GM18861 (cell line): ENCODE results near the gene CENPQ.
"Not testable (repeated sequence)": the region's sequence is repeated elsewhere in the genome, so short reads cannot be mapped to it uniquely, and the experiment has no call there.

Experiments used
- ATAC-seq: cut with Tn5 transposase; IDR thresholded peaks from one replicate; pipeline ENCODE4 v1.9.1; 2021; ENCODE audit not compliant: unreplicated experiment

Gene CENPQ, protein sequence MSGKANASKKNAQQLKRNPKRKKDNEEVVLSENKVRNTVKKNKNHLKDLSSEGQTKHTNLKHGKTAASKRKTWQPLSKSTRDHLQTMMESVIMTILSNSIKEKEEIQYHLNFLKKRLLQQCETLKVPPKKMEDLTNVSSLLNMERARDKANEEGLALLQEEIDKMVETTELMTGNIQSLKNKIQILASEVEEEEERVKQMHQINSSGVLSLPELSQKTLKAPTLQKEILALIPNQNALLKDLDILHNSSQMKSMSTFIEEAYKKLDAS

DNA sequence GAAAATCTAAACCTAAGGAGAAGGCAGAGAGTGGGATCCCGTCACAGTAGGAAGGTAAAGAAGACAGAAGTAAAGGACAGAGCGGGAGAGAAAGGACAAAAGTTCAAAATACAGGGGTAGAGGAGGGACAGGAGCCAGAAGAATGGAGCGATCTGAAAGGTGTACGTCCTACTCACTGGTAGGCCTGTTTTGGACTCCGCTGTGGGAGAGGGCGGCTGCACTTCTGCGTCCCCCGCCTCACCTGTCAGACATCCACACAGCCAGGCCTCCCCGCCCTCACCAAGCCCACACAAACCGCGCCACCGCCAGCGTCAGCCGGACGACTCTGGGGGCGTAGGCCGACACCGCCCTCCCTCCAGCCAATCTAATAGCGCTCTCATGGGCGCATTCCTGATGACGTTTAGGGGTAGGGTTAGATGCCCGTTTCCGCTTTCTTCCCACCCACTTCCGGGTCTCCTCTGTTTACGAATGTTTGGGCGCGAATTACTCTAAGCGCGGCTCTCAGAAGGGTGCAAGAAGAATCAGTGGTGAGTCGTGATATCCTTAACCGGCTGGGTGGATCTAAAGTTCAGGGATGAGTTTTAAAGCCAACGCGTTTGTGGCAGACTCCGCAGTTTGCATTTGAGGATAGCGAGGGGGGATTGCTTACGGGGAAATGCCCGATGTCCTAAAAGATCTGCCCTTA lies at the start of gene CENPQ, which contains the start of gene MMUT:
Gene CENPQ, plus strand, starts transcription at position 444 of the 685 bp plus-strand sequence. CDS start 6,807 bp downstream, outside the sequence.
Gene MMUT, minus strand, starts transcription at position 327 of the 685 bp plus-strand sequence. CDS start 3,787 bp downstream, outside the sequence.
- ATAC-seq, result peak; percentile 94

DNA sequence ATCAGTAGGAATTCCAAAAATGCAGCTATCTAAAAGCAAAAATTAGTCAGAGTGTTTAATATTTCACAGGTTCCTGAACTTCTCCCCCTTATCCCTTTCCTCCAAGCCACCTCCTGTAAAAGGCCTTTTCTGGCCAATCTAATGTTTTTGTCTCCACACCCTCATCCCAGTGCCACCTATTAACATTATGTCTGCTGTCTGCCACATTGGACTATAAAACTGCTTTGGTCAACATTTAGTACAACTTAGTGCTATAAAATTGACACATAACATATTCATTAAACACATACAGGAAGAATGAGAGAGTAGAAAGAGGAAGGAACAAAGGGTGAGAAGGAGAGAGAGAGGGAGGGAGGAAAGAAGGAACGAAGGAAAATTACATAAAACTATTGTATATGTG lies 47.8 kb upstream of the CENPQ start:
- no peak for ATAC-seq

DNA sequence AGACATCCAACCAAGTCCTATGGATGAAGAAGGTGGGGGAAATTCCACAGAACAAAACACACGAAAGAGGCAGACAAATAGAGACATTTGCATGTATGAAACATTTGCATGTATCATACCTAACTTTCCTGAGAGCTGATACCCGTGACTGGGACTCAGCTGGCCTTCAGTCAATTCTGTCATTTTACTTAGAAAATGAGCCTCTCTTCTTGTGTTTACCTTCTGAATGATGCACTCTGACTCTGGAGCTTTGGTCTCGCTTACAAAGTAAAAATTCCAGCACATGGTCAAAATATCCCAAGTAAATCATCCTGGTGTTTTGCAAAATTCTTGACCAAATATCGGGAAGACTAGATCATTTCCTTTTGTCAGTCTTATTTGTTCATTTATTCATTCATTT lies 47.0 kb upstream of the CENPQ start:
- no peak for ATAC-seq

DNA sequence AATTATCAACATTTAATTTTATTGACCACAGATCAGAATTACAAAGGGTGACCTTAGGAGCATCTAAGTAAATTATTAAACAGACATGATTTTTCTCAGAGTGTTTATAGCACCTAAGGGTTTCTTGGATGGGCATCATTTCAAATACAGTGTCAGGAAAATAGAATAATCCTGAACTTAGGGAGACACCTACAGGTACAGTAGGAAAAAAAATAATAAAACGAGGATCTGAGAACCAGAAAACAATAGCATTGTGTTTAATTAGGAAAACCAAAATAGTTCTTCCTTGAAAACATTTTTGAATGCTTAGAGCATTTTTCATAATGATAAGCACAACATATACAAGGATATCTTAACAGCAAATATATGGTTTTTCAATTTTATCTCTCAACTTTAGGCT lies 39.4 kb upstream of the CENPQ start:
- no peak for ATAC-seq

DNA sequence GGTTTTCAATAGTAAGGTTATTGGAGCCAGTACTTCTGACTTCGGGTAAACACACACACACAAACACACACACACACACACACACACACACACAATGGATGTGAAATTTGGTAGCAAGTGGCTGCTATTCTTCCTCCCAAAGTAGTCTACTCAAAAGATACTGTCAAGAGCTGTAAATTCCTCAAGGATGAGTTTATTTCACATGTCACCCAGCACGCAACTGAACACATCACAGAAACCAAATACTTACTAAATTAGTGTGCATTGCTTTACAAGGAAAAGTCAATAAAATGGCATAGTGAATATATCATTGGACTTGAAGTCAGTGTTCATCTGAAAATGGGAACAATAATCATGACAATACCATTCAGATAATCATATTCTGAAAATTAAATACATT lies 33.0 kb upstream of the CENPQ start:
- ATAC-seq, result no peak

DNA sequence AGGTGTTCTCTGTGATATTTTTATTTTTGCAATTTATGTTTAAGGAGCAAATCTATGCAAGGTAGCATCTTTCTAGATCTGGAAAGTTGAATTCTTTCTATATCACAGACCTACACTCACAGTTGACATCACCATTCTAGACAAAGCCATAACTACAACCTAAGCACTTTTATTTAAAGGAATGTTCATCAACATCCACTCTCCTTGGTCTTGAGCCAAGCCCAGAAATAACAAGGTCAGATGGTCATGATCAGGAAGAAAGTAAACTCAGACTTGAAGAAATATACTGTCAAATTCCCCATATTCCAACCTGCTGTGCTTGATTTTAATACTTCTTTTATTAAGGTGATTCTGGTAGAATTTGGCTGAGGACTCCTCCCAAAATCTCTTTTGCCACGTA lies 32.3 kb upstream of the CENPQ start:
- no peak for ATAC-seq

DNA sequence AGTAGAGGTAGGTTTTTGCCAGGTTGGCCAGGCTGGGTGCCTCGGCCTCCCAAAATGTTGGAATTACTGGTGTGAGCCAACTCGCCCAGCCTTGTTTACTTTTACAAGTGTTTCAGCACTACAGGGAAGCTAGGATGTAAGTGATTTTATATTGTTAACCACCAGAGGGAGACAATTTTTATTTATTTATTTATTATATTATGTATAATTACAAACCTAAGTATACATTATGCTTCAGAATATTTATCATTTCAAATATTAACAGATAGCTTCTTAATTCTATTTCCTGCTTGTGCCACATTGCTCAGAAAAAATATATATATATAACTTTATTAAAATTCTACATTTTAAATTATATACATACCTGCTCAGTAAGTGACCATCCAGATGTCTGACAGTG lies 9.9 kb upstream of the CENPQ start:
- no peak for ATAC-seq

DNA sequence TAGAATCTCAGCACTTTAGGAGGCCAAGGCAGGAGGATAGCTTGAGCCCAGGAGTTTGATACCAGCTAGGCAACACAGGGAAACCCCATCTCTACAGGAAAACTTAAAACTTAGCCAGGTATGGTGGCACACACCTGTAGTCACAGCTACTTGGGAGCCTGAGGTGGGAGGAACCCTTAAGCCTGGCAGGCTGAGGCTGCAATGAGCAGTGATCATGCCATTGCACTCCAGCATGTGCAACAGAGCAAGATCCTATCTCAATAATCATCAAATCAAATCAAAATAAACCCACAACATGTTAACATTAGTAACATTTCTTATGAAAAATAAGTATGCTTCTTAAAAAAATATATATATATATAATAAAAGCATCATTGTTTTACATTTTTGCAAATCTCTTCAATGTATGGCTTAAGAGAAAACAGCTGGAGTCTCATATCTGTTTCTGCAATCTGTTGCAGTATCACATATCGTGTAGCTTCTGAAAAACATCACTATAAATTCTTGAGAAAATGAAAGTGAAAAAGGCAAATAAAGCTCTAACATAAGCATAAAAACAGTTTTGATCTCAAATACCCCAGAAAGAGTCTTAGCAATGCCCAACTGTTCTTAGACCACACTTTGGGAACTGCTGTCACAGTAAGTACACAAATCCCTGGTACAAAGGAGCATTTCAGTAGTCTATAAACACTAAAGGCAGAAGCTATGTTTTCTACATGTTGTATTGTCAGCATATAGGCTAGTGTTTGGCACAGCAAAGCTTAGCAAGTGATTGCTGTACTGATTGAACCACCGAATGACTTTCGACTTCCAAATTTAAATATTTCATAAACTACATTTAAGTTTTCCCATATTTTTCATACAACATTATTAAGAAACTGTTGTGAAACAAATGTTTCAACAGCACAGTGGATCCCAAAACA lies 8.1 kb upstream of the CENPQ start:
- no peak for ATAC-seq

DNA sequence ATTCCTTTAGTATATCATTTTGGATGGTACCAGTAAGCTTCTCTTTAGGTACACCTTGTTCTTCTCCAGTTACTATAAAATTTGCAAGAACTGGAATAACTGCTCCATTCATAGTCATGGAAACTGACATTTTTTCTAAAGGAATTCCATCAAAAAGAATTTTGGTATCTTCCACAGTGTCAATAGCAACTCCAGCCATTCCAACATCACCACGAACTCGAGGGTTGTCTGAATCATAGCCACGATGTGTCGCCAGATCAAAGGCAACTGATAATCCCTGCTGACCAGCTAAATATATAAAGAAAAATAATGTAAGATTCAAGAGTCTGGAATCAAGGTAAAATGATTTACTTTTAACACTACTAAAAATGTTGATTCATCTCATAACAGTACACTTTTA lies 5.4 kb upstream of the CENPQ start:
- ATAC-seq, result no peak

DNA sequence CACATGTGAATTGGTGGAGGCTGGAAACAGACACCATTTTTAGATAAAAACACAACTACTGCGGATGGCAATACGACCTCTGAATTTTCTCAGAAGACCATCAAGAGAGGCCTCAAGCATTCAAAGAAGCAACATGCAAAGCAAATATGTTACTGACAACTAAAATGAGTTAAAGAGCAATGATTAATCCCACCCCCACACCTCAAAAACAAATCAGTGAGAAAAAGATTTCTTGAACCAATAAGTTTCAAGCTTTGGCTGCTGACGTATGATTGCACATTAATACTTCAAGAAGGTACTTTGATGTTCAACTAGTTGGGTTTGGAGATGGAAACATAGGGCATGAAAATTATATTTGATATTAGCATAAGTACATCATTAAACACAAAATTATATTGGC lies 1.1 kb upstream of the CENPQ start:
- no peak for ATAC-seq

DNA sequence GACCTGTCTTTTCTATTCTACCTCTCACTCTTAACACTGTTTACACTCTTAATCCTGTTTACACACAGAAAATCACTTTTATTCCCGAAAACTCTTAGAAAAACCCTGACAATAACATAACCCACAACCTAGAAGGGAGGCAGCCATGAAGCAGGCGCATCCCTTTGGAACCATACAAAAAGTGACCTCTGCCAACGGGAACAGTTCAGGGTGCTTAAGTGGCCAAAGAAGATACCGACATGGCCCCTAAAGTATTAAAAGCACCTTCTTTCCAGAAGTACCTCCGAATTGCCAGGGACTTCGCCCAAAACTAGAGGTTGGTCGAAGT lies 607 bp upstream of the CENPQ start:
- ATAC-seq, result peak; percentile 4

DNA sequence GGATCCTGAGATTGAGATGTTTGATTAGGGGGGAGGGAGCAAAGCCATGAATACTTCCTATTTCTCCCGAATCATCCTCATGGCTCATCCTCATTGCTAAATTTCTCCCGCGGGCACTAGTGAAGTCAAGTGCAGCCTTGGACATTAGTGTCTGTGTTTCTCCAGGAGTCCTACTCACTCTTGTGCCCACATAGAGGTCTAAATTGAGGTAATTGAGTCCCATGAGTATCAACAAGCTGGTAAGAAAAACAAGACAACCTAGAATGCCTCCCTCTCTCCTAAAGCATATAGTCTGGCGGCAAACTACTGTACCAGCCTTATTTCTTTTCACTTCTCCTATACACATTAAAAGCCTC lies 420 bp downstream of the CENPQ start:
- no peak for ATAC-seq

DNA sequence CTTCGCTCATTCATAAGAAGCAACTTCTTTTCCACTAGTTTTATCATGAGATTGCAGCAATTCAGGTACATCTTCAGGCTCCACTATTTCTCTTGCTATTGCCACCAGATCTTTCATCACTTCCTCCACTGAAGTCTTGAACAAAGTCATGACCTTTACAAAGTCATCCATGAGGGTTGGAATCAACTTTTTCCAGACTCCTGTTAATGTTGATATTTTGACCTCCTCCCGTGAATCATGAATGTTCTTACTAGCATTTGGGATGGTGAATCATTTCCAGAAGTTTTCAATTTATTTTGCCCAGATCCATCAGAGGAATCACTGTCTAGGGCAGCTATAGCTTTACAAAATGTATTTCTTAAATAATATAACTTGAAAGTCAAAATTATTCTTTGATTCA lies 1.5 kb downstream of the CENPQ start:
- ATAC-seq, result no peak

DNA sequence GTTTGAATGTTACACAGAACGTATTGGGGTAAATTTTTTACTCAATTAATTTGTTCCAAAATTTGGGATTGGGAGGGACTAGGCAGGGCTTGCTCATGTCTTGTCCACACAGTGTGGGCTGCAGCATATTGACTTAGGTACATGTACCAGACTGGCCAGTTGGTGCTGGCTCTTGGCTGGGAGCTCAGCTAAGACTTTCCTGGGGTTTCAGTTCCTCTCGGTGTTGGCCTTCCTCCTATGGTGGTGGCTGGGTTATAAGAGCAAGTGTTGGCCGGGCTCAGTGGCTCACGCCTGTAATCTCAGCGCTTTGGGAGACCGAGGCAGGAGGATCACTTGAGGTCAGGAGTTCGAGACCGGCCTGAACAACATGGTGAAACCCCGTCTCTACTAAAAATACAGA lies 4.9 kb downstream of the CENPQ start:
- no peak for ATAC-seq

DNA sequence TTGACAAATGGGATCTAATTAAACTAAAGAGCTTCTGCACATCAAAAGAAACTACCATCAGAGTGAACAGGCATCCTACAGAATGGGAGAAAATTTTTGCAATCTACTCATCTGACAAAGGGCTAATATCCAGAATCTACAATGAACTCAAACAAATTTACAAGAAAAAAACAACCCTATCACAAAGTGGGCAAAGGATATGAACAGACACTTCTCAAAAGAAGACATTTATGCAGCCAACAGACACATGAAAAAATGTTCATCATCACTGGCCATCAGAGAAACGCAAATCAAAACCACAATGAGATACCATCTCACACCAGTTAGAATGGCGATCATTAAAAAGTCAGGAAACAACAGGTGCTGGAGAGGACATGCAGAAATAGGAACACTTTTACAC lies 13.4 kb downstream of the CENPQ start:
- not testable (repeated sequence) for ATAC-seq

DNA sequence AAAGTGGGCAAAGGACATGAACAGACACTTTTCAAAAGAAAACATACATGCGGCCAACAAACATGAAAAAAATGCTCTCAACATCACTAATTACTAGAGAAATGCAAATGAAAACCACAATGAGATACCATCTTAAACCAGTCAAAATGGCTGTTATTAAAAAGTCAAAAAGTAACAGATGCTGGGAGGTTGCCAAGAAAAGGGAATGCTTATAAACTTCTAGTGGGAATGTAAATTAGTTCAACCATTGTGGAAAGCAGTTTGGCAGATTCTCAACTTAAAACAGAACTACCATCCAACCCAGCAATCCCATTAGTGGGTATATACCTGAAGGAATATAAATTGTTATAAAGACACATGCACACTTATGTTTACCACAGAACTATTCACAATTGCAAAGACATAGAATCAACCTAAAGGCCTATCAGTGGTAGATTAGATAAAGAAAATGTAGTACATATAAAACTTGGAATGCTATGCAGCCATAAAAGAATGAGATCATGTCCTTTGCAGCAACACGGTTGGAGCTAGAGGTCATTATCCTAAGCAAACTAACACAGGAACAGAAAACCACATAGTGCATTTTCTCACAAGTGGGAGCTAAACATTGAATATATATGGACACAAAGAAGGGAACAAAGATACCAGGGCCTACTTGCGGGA lies 16.3 kb downstream of the CENPQ start:
- no peak for ATAC-seq

DNA sequence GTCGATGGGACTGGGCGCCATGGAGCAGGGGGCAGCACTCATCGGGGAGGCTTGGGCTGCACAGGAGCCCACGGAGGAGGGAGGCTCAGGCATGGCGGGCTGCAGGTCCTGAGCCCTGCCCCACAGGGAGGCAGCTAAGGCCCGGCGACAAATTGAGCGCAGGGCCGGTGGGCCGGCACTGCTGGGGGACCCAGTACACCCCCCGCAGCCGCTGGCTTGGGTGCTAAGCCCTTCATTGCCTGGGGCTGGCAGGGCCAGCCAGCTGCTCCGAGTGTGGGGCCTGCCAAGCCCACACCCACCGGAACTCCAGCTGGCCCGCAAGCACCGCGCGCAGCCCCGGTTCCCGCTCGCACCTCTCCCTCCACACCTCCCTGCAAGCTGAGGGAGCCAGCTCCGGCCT lies 18.7 kb downstream of the CENPQ start:
- ATAC-seq, result not testable (repeated sequence)

DNA sequence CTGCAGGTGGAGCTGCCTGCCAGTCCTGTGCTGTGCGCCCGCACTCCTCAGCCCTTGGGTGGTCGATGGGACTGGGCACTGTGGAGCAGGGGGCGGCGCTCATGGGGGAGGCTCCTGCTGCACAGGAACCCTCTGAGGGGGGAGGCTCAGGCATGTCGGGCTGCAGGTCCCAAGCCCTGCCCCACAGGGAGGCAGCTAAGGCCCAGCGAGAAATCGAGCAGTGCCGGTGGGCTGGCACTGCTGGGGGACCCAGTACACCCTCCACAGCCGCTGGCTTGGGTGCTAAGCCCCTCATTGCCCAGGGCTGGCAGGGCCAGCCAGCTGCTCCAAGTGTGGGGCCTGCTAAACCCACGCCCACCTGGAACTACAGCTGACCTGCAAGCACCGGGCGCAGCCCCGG lies 20.2 kb downstream of the CENPQ start:
- not testable (repeated sequence) for ATAC-seq

DNA sequence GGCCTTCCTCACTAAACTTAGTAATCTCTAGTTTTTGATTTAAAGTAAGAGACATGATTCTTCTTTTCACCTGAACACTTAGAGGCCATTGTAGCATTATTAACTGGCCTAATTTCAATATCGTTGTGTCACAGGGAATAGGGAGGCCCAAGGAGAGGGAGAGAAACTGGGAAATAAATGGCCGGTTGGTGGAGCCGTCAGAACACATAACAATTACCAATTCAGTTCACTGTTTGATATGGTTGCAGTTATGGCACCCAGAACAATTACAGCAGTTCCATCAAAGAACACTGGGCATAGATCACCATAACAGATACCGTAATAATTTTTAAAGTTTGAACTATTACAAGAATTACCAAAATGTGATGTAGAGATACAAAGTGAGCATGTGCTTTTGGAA lies 27.5 kb downstream of the CENPQ start:
- no peak for ATAC-seq

DNA sequence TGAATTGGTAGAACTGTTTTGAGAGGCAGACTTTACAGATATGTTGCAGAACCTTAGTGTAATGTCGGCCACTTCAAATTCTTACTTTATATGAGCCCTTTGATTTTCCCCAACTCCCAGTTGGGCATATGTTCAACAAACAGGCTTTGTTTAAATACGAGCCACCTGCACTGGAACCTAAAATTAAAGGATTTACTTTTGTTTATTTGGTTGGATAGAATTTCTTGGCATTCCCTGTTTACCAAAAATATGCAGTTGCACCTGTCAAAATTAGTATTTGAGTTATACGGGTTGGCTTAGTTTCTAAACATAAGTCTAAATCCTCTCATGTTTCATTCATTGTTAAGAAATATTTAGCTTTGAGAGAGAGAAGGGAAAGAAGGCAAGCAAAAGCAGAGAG lies 34.1 kb downstream of the CENPQ start:
- ATAC-seq, result no peak

DNA sequence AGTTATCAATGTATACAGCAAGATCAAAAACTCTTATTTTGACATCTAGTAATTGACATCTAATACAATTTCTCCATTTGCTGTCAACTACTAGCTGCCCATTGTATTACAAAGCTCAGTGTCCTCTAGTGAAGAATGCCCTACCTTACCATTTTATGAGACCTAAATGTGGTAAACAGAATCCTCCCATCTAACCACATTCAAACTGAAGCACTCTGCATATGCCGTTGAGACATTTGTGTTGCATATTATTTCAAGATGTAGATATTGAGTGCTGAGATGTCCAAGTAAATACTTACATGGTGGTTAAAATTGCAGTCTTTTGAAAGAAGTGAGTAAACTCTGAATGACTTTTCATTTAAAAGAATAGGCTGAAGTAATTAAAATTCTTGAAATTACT lies 36.0 kb downstream of the CENPQ start:
- ATAC-seq, result no peak
